ENCODE results near the gene PDAP1. TPM values are rescaled to one million over a fixed set of nuclear protein-coding genes. Genes with fewer than 3 reads are reported as not detected.

The PDAP1 gene
- total and polyA plus RNA-seq, 9 of the 15 experiments (the other 6 are each of a cell fraction or from before 2014, with no cell fraction given), result 10.2 to 315 (median 129) TPM

- TF ChIP-seq, protein P1, sequence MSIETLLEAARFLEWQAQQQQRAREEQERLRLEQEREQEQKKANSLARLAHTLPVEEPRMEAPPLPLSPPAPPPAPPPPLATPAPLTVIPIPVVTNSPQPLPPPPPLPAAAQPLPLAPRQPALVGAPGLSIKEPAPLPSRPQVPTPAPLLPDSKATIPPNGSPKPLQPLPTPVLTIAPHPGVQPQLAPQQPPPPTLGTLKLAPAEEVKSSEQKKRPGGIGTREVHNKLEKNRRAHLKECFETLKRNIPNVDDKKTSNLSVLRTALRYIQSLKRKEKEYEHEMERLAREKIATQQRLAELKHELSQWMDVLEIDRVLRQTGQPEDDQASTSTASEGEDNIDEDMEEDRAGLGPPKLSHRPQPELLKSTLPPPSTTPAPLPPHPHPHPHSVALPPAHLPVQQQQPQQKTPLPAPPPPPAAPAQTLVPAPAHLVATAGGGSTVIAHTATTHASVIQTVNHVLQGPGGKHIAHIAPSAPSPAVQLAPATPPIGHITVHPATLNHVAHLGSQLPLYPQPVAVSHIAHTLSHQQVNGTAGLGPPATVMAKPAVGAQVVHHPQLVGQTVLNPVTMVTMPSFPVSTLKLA (conservative IDR thresholded peaks at IDR 0.05), result peak; percentile 81 to 94; a peak in 3 of 4 replicates
- no peak for TF ChIP-seq MYBL2 (IDR thresholded peaks at IDR 0.05; ENCODE audit: low read depth)
- TF ChIP-seq MYBL2 (CRISPR knock-in tag; IDR thresholded peaks at IDR 0.05; ENCODE audit: borderline replicate concordance), result no peak
- peak; percentile 100 for TF ChIP-seq ZBTB17 (CRISPR knock-in tag; IDR thresholded peaks at IDR 0.05)
- TF ChIP-seq CBX1 (IDR thresholded peaks at IDR 0.05; ENCODE audit: low read depth), result no peak; the same call in none of the 2 replicates
- peak; percentile 69; the same call in 1 of the 2 replicates for TF ChIP-seq ZNF263 (CRISPR knock-in tag; IDR thresholded peaks at IDR 0.05; ENCODE audit: borderline replicate concordance)
- no peak for TF ChIP-seq ZNF354B (CRISPR knock-in tag; IDR thresholded peaks at IDR 0.05)
- 0 out of 2 replicates have a peak, but pooled peaks have one; percentile 69 for TF ChIP-seq TCF7 (IDR thresholded peaks at IDR 0.05; ENCODE audit: borderline replicate concordance)
- TF ChIP-seq CBFA2T2 (conservative IDR thresholded peaks at IDR 0.05), result no peak
- no peak for TF ChIP-seq DPF2 (IDR thresholded peaks at IDR 0.05)
- TF ChIP-seq BMI1 (IDR thresholded peaks at IDR 0.05; ENCODE audit: low read length), result no peak
- TF ChIP-seq CHAMP1 (IDR thresholded peaks at IDR 0.05), result no peak
- no peak for TF ChIP-seq SNAPC5 (CRISPR knock-in tag; IDR thresholded peaks at IDR 0.05)
- TF ChIP-seq SMARCC2 (IDR thresholded peaks at IDR 0.05; ENCODE audit: low read depth), result no peak
- TF ChIP-seq PRMT5 (CRISPR knock-in tag; IDR thresholded peaks at IDR 0.05), result no peak
- TF ChIP-seq, protein P2, sequence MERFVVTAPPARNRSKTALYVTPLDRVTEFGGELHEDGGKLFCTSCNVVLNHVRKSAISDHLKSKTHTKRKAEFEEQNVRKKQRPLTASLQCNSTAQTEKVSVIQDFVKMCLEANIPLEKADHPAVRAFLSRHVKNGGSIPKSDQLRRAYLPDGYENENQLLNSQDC (CRISPR knock-in tag; IDR thresholded peaks at IDR 0.05), result peak; percentile 55; the same call in 1 of the 2 replicates
- TF ChIP-seq TAF9B (IDR thresholded peaks at IDR 0.05; ENCODE audit: partially characterized antibody), result no peak
- peak; percentile 93 for TF ChIP-seq STAT6 (CRISPR knock-in tag; IDR thresholded peaks at IDR 0.05)
- TF ChIP-seq, protein P3, sequence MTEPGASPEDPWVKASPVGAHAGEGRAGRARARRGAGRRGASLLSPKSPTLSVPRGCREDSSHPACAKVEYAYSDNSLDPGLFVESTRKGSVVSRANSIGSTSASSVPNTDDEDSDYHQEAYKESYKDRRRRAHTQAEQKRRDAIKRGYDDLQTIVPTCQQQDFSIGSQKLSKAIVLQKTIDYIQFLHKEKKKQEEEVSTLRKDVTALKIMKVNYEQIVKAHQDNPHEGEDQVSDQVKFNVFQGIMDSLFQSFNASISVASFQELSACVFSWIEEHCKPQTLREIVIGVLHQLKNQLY (CRISPR knock-in tag; conservative IDR thresholded peaks at IDR 0.05), result no peak; a peak in 1 of 4 replicates
Observed at GRCh38 chr7:99438573-99439480, 30.4 kb upstream of the PDAP1 start, which contains the start of the genes CPSF4 and PTCD1 (continued).

Data from K562 (cell line).